Measurements from ENCODE around the gene FNBP1. TPM values are rescaled to one million over a fixed set of nuclear protein-coding genes. Genes with fewer than 3 reads are reported as not detected.
A peak's percentile ranks its signal among the peaks of the same experiment; 100 is the strongest.

Gene FNBP1
- total and polyA plus RNA-seq, 10 of the 15 experiments (the other 5 are each of a cell fraction or from before 2014, with no cell fraction given) = 64.5 to 353 (median 179) TPM

- TF ChIP-seq PBX3 (IDR thresholded peaks at IDR 0.05; ENCODE audit: insufficient replicate concordance, low read depth, low read length) = no peak
Measured at GRCh38 chr9:129906298-129906697, 136.7 kb downstream of the FNBP1 start (continued).

GRCh38 chr9:129904734-129905133, 138.3 kb downstream of the FNBP1 start:
- SMC1A ChIA-PET (ENCODE audit: uncharacterized antibody, unreplicated experiment) = interaction anchor here (0.7 to 1.6 kb wide), 6 partner anchors 12 to 197 kb away, joined by 3 to 6 read pairs (median 3); no protein-coding TSS in a partner anchor
- Histone ChIP-seq H3K27me3 (replicated peaks in 1 of 2; ENCODE audit: control insufficient read depth in 2 of 2, insufficient read depth in 2 of 2, low read length in 1 of 2) (no peaks in the 10 kb centered on the region), H3K4me1 (ENCODE audit: control insufficient read depth, insufficient read depth, low read length) (peaks cover 37% of the 10 kb centered on the region), H3K79me2 (ENCODE audit: control insufficient read depth, insufficient read depth, low read length) (peaks cover 11% of the 10 kb centered on the region), H3K4me3 (no peak overlapping the region), H4K20me1 (ENCODE audit: control insufficient read depth, insufficient read depth) (no peaks in the 10 kb centered on the region), H3K9me3 (replicated peaks; ENCODE audit: control insufficient read depth, insufficient read depth, low read length) (no peaks in the 10 kb centered on the region), H3K27ac (ENCODE audit: control insufficient read depth, insufficient read depth) (no peak overlapping the region), H2AFZ (ENCODE audit: control insufficient read depth, low read depth, low read length) (no peak overlapping the region), H3K4me2 (ENCODE audit: control insufficient read depth, insufficient read depth) (no peak overlapping the region), H3K9ac (ENCODE audit: control insufficient read depth, insufficient read depth, low read length) (no peak overlapping the region), H3K36me3 (ENCODE audit: control insufficient read depth in 2 of 2, insufficient read depth in 2 of 2, low read length in 1 of 2) (peaks cover 19 to 57% of the 10 kb centered on the region in 2 experiments)
- in situ Hi-C loops (cut with MboI) (no loop called here), intact Hi-C loops (cut with micrococcal nuclease; ENCODE audit: unreplicated experiment) (no loop called here)
- WGBS (ENCODE audit: insufficient coverage, insufficient replicate concordance, low lambda C conversion rate, missing lambda C conversion rate) = 96% methylated on average over 4 of the region's 4 CpGs
- RAD21 ChIA-PET (ENCODE audit: unreplicated experiment) = interaction anchor here (1.0 kb wide), 2 partner anchors 12 to 19 kb away, joined by 4 to 6 read pairs; no protein-coding TSS in a partner anchor
- FAIRE-seq (no peak), ATAC-seq (no peak), DNase-seq (ENCODE audit: low read depth, low spot score) (no peak)
- no TSS peak for BruUV-seq (replicated peaks)
- POLR2A ChIA-PET = interaction anchor here (1.1 to 1.4 kb wide), 3 partner anchors 12 to 30 kb away, joined by 3 to 4 read pairs (median 3); no protein-coding TSS in a partner anchor
- TF ChIP-seq RAD21 (IDR thresholded peaks at IDR 0.05; ENCODE audit: insufficient read depth, low read depth, low read length) = no peak
- peak; percentile 24; the same call in 1 of the 2 replicates for TF ChIP-seq ZBED1 (IDR thresholded peaks at IDR 0.05; ENCODE audit: borderline replicate concordance)
- no peak for TF ChIP-seq ATF3 (IDR thresholded peaks at IDR 0.05; ENCODE audit: borderline replicate concordance, extremely low read depth, low read depth, low read length)
- peak; percentile 41; the same call in 1 of the 2 replicates for TF ChIP-seq POLR2A (IDR thresholded peaks at IDR 0.05; ENCODE audit: low read depth, low read length)
- CTCF ChIA-PET = interaction anchor here (1.2 to 1.7 kb wide), 2 partner anchors 16 to 19 kb away, joined by 3 read pairs; no protein-coding TSS in a partner anchor
